GM10266 (cell line): ENCODE measurements around the gene ZNF398.

ENCODE experiments used
- DNase-seq: peaks from one replicate; pipeline ENCODE4 v3.0.0; 2012; ENCODE audit errors: extremely low spot score
- CTCF ChIP-seq: IDR thresholded peaks from 2 replicates; pipeline ENCODE4 v1.5.1; 2012; ENCODE audit warnings: mild to moderate bottlenecking, low read depth; ENCODE audit not compliant: control insufficient read depth, insufficient read depth; ENCODE audit errors: missing control alignments

ZNF398 gene

DNA sequence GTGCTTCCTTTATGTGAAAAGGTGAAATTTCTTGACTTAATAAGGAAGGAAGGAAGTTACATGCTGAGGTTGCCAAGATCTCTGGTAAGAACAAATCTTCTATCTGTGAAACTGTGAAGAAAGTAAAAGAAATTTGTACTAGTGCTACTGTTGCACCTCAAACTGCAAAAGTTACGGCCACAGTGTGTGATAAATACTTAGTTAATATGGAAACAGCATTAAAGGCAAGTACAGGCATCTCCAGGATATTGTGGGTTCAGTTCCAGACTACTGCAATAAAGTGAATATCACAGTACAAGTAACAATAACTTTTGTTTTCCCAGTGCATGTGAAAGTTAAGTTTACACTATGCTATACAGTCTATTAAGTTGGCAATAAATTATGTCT, 25.3 kb downstream of the ZNF398 start:
- no peak for DNase-seq
- no peak for TF ChIP-seq CTCF

DNA sequence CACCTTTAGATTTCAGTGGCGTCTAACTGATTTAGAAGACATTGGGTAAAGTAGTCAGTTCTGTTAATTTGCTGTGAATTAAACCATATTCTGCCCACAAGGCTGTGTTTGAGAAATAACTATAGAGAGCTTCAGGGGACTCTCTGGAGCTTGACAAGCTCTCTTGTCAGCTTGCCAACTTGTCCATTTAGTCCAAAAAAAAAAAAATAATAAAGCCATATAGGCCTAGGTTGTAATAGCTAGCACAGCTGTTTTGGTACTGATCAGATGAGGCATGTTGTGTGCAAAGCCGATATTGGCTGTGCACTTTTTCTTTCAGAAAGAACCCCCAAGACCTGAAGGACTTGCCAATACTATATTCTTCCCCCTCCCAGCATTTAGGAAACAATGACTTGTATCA, 27.9 kb downstream of the ZNF398 start:
- no peak for TF ChIP-seq CTCF
- DNase-seq: no peak

DNA sequence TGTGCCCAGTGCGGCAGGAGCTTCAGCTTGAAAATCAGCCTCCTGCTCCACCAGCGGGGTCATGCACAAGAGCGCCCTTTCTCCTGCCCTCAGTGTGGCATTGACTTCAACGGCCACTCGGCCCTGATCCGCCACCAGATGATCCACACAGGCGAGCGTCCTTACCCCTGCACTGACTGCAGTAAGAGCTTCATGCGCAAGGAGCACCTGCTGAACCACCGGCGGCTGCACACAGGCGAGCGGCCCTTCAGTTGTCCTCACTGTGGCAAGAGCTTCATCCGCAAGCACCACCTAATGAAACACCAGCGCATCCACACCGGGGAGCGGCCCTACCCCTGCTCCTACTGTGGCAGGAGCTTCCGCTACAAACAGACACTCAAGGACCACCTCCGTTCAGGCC, 32.0 kb downstream of the ZNF398 start:
- TF ChIP-seq CTCF: no peak

DNA sequence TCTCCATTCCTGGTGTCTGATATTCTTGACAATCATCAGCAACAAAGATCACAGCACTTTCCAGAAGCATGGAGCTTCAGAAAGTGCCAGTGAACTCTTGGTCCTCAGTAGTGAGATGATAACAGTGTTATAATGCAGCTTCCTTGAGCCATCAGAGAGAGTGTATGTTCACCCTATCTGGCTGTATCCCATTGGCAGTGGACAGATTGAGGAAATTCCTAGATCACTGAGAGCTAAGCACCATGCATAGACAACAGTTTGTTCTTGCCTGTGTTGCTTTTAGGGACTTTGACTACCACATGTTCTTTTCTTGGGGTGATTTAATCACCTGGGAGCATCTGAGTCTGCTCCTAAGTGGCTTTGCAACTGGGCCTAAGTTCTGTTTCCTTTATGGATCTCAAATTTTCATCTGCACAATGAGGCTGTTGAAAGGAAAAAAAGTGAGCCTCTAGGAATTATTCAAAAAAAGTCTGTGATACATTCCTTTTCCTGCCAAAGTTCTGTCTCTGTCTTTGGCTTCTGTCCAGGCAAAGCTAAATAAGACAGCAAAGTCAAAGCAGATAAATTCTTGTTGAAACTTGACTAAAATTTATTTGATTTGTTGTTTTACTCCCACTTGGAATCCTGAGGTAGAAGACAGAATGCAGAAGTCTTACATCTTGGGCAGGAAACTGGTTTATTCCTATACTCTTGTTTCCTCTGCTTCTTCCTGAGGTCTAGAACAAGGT, 33.6 kb downstream of the ZNF398 start:
- DNase-seq: no peak
- TF ChIP-seq CTCF: no peak

More for the DNA sequence above, 32.0 kb downstream of the ZNF398 start:
- DNase-seq: no peak

DNA sequence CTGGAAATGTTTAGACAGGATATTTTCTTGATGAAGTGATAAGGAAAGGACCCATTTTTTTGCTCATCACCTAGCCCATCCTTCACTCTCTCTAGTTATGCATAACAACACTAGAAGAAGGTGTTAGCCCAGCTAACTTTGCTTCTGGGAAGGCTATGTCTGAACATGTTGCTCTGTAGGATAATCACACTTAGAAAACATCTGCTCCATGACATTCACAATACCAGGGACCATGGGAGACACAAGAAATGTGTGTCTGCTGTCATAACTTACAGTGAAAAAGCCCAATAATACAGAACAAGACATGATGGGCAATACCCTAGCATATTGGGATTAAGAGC, 34.2 kb downstream of the ZNF398 start:
- no peak for TF ChIP-seq CTCF
- DNase-seq: no peak

- no peak for DNase-seq
These were observed 37.0 kb downstream of the ZNF398 start for GRCh38 chr7:149184274-149184673.

More at GRCh38 chr7:149184274-149184673, 37.0 kb downstream of the ZNF398 start:
- no peak for TF ChIP-seq CTCF
